Mucosa of stomach (tissue), 1 donor: ENCODE data around the gene MIGA1.

Source experiments
- H3K27me3 ChIP-seq: one replicate; pipeline ENCODE4 v1.7.0; 2013; ENCODE audit warnings: mild to moderate bottlenecking, low read length; ENCODE audit not compliant: control insufficient read depth, insufficient read depth
- H3K36me3 ChIP-seq: one replicate; pipeline ENCODE4 v1.7.0; 2013; ENCODE audit warnings: low read length; ENCODE audit not compliant: control insufficient read depth, insufficient read depth
- H3K4me1 ChIP-seq: one replicate; pipeline ENCODE4 v1.7.0; 2013; ENCODE audit warnings: mild to moderate bottlenecking, low read length; ENCODE audit not compliant: control insufficient read depth, insufficient read depth
- H3K4me3 ChIP-seq: one replicate; pipeline ENCODE4 v1.7.0; 2013; ENCODE audit warnings: low read length
- H3K9ac ChIP-seq: one replicate; pipeline ENCODE4 v1.7.0; 2013; ENCODE audit warnings: mild to moderate bottlenecking, low read length, moderate library complexity
- H3K9me3 ChIP-seq: one replicate; pipeline ENCODE4 v1.7.0; 2013; ENCODE audit warnings: mild to moderate bottlenecking, low read length, moderate library complexity; ENCODE audit not compliant: control insufficient read depth
- donor health status: Pancreatic carcinoma.

The MIGA1 gene

GRCh38 chr1:77873461-77873860 lies 94.0 kb downstream of the MIGA1 start:
- Histone ChIP-seq H3K4me1 (no peaks in the 10 kb centered on the region), H3K36me3 (no peaks in the 10 kb centered on the region), H3K4me3 (no peak overlapping the region), H3K9ac (no peak overlapping the region), H3K9me3 (no peaks in the 10 kb centered on the region), H3K27me3 (no peaks in the 10 kb centered on the region)

- Histone ChIP-seq H3K27me3 (no peaks in the 10 kb centered on the region), H3K4me1 (no peaks in the 10 kb centered on the region), H3K9ac (no peak overlapping the region), H3K9me3 (no peaks in the 10 kb centered on the region), H3K36me3 (no peaks in the 10 kb centered on the region), H3K4me3 (no peak overlapping the region)
These were observed 95.5 kb downstream of the MIGA1 start for GRCh38 chr1:77874804-77875445.

- H3K27me3 ChIP-seq = no peaks in the 10 kb centered on the region
- no peak overlapping the region for H3K4me3 ChIP-seq
- no peak overlapping the region for H3K9ac ChIP-seq
- no peaks in the 10 kb centered on the region for H3K4me1 ChIP-seq
- H3K9me3 ChIP-seq = no peaks in the 10 kb centered on the region
- no peaks in the 10 kb centered on the region for H3K36me3 ChIP-seq
These were observed 97.4 kb downstream of the MIGA1 start for GRCh38 chr1:77876884-77877283.

- H3K9ac ChIP-seq = no peak overlapping the region
- H3K4me1 ChIP-seq = no peaks in the 10 kb centered on the region
- H3K27me3 ChIP-seq = no peaks in the 10 kb centered on the region
- H3K9me3 ChIP-seq = no peaks in the 10 kb centered on the region
- H3K36me3 ChIP-seq = no peaks in the 10 kb centered on the region
- no peak overlapping the region for H3K4me3 ChIP-seq
These were observed 101.6 kb downstream of the MIGA1 start for GRCh38 chr1:77881061-77881460.

GRCh38 chr1:77882411-77882810 lies 103.0 kb downstream of the MIGA1 start:
- Histone ChIP-seq H3K27me3 (no peaks in the 10 kb centered on the region), H3K9ac (no peak overlapping the region), H3K4me1 (no peaks in the 10 kb centered on the region), H3K36me3 (no peaks in the 10 kb centered on the region), H3K4me3 (no peak overlapping the region), H3K9me3 (no peaks in the 10 kb centered on the region)

- Histone ChIP-seq H3K9ac (peak within 1 kb of the TSS; percentile 76), H3K27me3 (peaks cover 9% of the 10 kb centered on the region), H3K36me3 (no peaks in the 10 kb centered on the region), H3K4me3 (peak within 1 kb of the TSS; percentile 50), H3K4me1 (peaks cover 9% of the 10 kb centered on the region), H3K9me3 (no peaks in the 10 kb centered on the region)
These were observed 108.8 kb downstream of the MIGA1 start, which contains the start of gene NEXN for GRCh38 chr1:77888081-77888780. Gene NEXN, plus strand, starts transcription at chr1:77888624. Its CDS starts 27,483 bp downstream, at chr1:77916107.

GRCh38 chr1:77888781-77889642 lies 109.6 kb downstream of the MIGA1 start:
- H3K9ac ChIP-seq = peak overlapping the region; percentile 76
- H3K9me3 ChIP-seq = no peaks in the 10 kb centered on the region
- H3K4me1 ChIP-seq = peaks cover 9% of the 10 kb centered on the region
- peak overlapping the region; percentile 50 for H3K4me3 ChIP-seq
- H3K27me3 ChIP-seq = peaks cover 9% of the 10 kb centered on the region
- H3K36me3 ChIP-seq = no peaks in the 10 kb centered on the region

GRCh38 chr1:77889671-77890070 lies 110.2 kb downstream of the MIGA1 start:
- Histone ChIP-seq H3K9ac (peak overlapping the region; percentile 76), H3K4me3 (no peak overlapping the region), H3K27me3 (peaks cover 9% of the 10 kb centered on the region), H3K9me3 (no peaks in the 10 kb centered on the region), H3K4me1 (peaks cover 9% of the 10 kb centered on the region), H3K36me3 (no peaks in the 10 kb centered on the region)

- Histone ChIP-seq H3K4me3 (no peak overlapping the region), H3K36me3 (no peaks in the 10 kb centered on the region)
These were observed 111.8 kb downstream of the MIGA1 start for GRCh38 chr1:77891200-77891599.

GRCh38 chr1:77899647-77900320 lies 120.3 kb downstream of the MIGA1 start:
- Histone ChIP-seq H3K9ac (no peak overlapping the region), H3K27me3 (no peaks in the 10 kb centered on the region), H3K9me3 (no peaks in the 10 kb centered on the region), H3K36me3 (no peaks in the 10 kb centered on the region), H3K4me3 (no peak overlapping the region), H3K4me1 (no peaks in the 10 kb centered on the region)

More at GRCh38 chr1:77891200-77891599, 111.8 kb downstream of the MIGA1 start:
- H3K9ac ChIP-seq = no peak overlapping the region
- peaks cover 9% of the 10 kb centered on the region for H3K4me1 ChIP-seq
- H3K9me3 ChIP-seq = no peaks in the 10 kb centered on the region
- peaks cover 9% of the 10 kb centered on the region for H3K27me3 ChIP-seq

- Histone ChIP-seq H3K9ac (no peak overlapping the region), H3K27me3 (no peaks in the 10 kb centered on the region), H3K36me3 (no peaks in the 10 kb centered on the region)
These were observed 121.3 kb downstream of the MIGA1 start for GRCh38 chr1:77900687-77901293.

More at GRCh38 chr1:77900687-77901293, 121.3 kb downstream of the MIGA1 start:
- H3K9me3 ChIP-seq = no peaks in the 10 kb centered on the region
- H3K4me3 ChIP-seq = no peak overlapping the region
- no peaks in the 10 kb centered on the region for H3K4me1 ChIP-seq
